ENCODE data around the gene SCNN1G.
"Not testable (repeated sequence)": the region's sequence is repeated elsewhere in the genome, so short reads cannot be mapped to it uniquely, and the experiment has no call there.

Gene SCNN1G, protein sequence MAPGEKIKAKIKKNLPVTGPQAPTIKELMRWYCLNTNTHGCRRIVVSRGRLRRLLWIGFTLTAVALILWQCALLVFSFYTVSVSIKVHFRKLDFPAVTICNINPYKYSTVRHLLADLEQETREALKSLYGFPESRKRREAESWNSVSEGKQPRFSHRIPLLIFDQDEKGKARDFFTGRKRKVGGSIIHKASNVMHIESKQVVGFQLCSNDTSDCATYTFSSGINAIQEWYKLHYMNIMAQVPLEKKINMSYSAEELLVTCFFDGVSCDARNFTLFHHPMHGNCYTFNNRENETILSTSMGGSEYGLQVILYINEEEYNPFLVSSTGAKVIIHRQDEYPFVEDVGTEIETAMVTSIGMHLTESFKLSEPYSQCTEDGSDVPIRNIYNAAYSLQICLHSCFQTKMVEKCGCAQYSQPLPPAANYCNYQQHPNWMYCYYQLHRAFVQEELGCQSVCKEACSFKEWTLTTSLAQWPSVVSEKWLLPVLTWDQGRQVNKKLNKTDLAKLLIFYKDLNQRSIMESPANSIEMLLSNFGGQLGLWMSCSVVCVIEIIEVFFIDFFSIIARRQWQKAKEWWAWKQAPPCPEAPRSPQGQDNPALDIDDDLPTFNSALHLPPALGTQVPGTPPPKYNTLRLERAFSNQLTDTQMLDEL

DNA sequence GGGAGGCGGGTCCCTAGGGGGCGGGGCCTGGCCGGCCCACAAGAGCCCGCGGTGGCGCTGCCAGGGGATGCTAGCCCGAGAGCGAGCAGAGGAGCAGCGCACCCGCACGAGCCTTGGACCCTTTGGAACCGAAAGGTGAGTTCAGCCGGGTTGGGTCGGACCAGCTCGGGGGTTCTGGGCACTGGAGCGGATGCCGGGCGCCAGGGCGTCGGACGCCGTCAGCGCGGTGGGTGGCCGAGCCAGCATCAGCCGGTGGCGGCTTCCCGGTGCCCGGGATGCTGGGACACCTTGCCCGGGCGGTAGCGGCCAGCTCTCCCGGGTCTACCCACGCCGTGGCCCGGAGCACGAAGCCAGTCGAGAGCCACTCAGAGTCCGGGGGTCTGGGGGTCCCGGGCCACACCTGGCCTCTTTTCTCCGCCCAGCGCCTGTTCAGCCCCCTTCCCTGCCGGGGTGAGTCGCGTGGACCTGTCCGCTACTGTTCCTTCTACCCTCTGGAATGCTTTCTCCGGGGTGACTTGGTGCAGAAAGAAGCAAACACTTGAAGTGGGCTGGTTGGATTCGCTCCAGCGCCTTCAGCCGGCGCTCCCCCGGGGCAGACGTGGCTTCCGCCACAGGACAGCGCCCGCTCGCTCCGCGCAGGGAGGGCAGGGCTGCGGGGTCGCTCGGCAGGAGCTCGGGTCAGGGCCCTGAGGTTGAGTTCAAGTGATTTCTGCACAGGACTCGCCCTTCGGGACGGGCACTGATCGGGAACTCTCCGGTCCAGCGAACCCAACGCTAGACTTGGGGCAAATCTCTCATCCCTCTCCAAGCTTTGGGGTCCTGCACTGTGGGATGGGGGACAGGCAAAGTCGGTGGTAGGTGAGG lies at the start of gene SCNN1G:
TSS of gene SCNN1G (plus strand) at position 67 of the 864 bp plus-strand sequence. CDS start 3,527 bp downstream, outside the sequence.
- DNase-seq (ENCODE audit: low read depth): no peak

DNA sequence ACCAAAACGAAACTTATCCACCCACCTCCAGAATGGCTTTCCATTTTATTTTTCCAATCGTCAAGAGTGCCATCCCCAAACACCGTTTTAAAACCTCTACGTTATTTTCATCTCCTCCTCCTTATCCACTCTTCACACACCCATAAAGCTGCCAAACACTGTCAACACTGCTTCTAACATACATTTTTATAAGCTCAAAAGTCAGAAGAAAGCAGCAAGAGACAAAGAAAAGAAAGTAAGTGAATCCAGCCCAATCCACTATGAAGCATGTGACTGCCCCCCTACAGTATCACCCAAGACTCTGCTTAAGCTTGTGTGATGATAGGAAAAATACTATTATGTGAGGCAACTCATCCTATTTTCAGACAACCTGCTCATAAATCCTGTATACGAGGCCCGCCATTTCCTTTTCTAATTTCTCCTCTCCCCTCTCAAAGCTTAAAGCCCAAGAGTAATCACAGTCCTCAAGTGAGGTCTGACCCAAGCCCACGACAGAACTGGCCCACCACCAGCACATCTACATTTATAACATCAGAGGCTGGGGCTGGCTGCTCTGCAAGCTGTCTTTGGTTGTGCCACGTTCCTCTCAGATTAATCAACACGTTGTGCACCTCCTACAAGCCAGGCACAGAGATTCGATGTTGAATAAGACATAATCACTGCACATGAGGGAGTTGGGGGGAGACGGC lies 49.6 kb upstream of the SCNN1G start:
- no peak for DNase-seq (ENCODE audit: low read depth)

DNA sequence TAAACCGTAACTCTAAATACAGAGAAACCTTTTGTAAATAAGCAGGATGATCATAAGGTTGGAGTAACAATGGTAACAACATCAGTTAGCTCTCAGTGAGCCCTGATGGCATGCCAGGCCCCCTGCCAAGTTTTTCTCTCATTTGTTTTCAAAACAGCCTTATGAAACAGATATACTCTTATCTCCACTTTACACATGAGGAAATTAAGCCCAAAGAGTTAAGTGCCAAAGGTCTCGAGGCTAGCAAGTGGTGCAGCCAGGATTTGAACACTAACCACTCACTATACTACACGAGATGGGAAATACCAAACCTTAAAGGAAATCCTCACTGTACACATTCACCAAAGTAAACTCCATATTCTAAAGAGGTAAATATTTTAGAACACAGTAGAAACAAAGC lies 48.3 kb upstream of the SCNN1G start:
- DNase-seq (ENCODE audit: low read depth): no peak

DNA sequence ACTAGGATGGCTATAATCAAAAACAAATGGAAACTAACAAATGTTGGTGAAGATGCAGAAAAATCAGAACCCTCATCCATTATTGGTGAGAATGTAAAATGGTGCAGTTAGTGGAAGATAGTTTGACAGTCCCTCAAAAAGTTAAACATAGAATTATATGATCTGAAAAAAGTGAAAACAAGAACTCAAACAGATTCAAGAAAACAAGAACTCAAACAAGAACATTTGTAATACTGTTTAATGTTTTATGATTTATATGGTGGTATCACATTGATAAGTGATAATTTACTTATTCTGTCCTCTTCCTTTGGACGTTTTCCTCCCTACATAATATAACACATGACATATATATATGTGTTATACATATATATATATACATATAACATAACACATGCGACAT lies 45.3 kb upstream of the SCNN1G start:
- no peak for DNase-seq (ENCODE audit: low read depth)

DNA sequence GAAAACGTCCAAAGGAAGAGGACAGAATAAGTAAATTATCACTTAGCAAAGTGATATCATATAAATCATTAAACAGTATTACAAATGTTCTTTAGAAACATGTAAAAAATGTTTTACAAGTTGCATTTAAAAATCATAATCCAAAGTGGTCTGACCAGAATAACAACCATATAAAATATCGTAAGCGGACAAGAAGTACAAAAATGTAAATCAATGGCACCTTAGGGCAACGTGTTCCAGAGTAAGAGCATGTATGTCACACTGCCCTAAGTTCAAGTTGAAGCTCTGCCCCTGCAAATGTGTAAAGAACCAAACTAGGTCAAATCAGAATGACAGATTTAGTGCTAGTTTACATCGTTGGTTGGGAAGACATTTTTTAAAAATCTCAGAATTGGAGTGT lies 44.7 kb upstream of the SCNN1G start:
- DNase-seq (ENCODE audit: low read depth): no peak

DNA sequence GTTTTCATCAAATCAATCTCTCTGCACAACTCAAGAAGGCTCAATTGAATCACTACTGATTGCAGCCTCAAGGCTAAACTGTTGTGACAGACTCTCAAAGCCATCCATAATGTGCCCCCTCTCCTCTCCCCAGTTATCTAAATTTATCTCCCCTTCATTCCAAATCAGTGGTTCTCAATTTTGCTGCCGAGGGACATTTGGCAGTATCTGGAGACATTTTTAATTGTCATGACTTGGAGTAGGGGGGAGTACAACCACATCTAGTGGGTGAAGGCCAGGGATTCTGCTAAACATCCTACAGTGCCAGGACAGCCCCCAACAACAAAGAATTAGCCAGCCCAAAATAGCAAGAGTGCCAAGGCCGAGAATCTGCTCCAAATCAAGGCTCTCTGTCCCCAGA lies 42.4 kb upstream of the SCNN1G start:
- DNase-seq (ENCODE audit: low read depth): no peak

DNA sequence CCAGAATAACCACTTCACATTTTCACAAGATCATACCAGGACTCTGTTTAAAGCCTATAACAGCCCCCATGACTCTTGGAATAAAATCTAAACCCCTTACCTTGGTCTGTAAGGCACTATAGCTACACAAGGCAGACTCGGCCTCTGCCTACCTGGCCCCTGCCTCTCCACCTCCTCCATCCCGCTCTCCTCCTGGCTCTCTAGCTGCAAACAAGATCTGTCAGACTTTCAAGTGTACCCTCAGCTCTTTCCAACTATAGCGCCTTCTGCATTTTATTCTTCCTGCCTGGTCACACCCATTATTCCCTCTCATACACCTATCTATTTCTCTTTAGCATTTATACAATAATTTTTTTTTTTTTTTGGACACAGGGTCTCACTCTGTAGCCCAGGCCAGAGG lies 41.5 kb upstream of the SCNN1G start:
- DNase-seq (ENCODE audit: low read depth): no peak

DNA sequence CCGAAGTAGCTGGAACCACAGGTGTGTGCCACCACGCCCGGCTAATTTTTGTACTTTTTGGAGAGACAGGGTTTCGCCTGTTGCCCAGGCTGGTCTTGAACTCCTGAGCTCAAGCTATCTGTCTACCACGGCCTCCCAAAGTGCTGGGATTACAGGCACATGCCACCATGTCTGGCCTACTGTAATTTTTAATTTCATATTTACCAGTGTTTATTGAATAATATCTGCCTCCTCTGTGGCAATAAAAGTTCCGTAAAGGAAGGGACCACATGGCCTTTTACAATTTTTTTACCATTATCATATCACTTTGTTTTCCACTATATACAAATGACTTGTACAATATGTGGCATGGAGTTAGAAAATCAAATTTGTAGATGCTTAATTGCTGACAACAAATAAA lies 41.0 kb upstream of the SCNN1G start:
- no peak for DNase-seq (ENCODE audit: low read depth)

DNA sequence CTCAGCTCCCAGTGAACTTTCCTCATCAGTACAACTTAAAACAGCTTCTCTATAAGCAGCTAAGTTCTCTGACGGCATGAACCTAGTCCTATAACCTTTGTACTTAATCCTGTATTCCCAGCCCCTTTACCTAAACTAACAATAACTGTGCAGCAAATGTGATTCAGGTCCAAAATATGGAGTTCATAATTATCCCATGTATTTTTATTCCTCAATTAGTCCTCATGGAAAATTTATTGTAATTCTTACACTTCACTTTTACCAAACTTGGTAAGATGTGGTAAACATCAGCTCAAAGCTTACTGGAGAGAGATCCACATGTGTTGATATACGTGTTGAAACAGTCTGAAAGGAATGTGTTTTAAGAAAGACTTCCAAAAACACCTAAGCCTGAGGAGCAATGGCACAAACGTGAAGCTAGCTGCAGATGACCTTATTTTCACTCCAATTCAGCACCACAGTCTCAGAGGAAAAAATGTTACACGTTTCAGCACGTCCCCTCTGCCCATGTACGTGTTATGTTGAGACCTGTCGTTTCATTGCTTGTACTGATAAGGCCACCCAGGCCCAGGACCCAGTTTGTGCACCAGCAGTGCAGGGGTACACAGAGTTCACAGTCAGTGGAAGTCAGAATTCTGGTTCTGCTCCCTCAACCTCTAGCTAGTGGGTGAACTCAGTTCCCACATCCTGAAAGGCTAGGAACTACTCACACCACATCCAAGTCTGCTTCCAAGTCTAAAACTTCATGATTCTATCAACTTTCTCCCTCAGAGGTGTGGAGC lies 40.4 kb upstream of the SCNN1G start:
- DNase-seq (ENCODE audit: low read depth): no peak

DNA sequence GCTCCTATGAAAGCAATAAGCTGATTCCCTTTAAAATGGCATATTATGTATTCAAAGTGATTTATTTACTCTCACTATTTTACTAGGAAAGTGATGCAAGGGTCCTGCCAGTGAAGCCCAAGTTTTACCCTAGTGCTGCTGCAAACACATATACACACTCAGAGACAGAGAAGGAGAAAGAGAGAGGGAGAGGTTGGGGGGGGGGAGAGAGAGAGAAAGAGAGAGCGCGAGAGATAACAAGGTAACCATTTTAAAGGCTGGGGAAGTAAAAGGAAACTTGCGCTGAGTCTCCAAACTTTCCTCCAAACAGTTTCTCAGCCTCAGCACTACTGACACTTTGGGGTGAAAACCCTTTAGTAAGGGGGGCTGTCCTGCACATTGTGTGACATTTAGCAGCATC lies 39.2 kb upstream of the SCNN1G start:
- no peak for DNase-seq (ENCODE audit: low read depth)

DNA sequence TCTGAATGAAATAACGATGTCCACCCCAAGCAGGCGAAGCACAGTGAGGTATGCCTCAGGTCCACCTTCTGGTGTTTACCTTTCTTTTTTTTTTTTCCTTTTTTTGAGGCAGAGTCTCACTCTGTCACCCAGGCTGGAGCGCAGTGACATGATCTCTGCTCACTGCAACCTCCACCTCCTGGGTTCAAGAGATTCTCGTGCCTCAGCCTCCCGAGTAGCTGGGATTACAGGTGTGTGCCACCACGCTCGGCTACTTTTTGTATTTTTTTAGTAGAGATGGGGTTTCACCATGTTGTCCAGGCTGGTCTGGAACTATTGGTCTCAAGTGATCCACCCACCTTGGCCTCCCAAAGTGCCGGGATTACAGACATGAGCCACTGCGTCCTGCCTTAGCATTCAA lies 38.2 kb upstream of the SCNN1G start:
- not testable (repeated sequence) for DNase-seq (ENCODE audit: low read depth)

DNA sequence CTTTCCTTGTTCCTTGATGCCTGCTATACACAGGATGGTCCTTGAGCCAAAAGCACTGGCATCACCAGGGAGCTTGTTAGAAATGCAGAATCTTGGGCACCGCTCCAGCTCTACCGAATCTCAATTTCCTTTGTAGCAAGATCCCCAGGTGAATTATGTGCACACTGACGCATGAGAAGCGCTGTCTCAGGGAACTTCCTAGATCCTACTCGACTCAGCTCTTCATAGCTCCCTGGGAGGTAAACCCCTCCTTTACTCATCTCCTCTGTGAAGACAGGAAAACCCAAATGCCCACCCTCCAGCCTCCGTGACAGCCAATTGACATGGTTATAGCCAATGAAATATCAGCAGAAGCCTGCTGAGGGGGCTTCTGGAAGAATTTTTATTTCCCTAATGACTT lies 37.4 kb upstream of the SCNN1G start:
- no peak for DNase-seq (ENCODE audit: low read depth)

DNA sequence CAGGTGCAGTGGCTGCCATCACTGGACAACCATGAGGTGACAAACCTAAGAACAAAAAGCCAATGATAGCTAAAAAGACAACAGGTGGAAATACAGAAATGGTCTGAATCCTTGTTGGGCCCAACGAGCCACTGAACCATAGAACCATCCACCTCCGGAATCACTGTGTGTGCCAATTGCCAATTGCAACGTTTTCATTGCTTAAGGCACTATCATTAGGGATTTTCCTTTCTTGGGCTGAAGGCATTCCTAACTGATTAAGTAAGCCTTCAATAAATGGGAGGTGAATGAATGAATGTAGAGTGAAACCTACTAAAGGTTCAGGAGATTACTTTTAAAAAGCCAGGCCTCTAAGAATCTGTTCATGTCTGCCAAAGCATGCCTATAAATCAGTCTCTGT lies 36.9 kb upstream of the SCNN1G start:
- no peak for DNase-seq (ENCODE audit: low read depth)

DNA sequence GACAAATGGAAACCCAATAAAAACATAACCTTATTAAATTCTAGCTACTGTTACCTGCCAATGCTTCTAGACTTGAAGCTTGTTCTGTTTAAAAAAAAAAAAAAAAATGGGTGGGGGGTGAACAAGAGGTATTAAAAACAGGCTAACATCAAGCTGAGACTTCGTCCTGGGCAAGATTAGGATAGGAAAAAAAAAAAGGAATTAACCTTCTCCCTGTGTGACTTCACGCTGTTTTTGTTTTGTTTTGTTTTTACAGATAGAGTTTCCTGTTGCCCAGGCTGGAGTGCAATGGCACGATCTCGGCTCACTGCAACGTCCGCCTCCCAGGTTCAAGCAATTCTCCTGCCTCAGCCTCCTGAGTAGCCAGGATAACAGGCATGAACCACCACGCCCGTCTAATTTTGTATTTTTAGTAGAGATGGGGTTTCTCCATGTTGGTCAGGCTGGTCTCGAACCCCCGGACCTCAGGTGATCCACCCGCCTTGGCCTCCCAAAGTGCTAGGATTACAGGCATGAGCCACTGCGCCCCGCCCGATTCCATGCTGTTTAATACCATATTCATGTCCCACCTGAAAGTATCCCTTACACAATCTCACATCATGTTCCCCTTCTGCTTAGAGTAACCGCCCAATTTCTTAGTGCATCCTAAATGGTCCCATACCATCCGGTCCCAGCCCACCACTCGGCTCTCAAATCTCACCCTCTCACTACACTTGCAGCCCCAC lies 35.5 kb upstream of the SCNN1G start:
- no peak for DNase-seq (ENCODE audit: low read depth)

DNA sequence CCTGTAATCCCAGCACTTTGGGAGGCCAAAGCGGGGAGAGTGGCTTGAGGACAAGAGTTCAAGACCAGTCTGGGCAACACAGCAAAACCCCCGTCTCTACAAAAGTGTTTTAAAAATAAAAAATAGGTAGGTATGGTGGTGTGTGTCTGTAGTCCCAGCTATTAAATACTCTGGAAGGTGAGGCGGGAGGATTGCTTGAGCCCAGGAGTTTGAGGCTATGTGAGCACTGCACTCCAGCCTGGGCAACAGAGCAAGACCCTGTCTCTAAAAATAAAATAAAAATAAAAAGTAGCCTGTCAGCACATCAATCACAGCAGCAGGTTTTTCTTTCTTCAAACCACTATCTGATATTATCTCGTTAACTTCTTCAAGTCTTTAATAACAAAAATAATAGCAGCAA lies 34.9 kb upstream of the SCNN1G start:
- DNase-seq (ENCODE audit: low read depth): no peak

DNA sequence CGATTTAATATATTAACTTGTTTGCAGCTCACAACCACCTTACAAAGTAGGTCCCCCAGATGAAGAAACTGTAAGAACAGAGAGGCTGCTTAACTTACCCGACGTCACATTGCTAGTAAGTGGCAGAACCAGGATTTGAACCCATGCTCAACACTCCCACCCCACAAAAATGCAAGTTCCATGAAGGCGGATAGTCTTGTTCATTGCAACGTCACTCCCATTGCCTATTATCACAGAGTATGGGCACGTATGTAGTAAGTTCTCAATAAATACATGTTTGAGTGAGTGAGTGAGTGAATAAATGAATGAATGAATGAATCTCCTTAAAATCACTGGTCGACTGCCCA lies 34.4 kb upstream of the SCNN1G start:
- DNase-seq (ENCODE audit: low read depth): no peak

DNA sequence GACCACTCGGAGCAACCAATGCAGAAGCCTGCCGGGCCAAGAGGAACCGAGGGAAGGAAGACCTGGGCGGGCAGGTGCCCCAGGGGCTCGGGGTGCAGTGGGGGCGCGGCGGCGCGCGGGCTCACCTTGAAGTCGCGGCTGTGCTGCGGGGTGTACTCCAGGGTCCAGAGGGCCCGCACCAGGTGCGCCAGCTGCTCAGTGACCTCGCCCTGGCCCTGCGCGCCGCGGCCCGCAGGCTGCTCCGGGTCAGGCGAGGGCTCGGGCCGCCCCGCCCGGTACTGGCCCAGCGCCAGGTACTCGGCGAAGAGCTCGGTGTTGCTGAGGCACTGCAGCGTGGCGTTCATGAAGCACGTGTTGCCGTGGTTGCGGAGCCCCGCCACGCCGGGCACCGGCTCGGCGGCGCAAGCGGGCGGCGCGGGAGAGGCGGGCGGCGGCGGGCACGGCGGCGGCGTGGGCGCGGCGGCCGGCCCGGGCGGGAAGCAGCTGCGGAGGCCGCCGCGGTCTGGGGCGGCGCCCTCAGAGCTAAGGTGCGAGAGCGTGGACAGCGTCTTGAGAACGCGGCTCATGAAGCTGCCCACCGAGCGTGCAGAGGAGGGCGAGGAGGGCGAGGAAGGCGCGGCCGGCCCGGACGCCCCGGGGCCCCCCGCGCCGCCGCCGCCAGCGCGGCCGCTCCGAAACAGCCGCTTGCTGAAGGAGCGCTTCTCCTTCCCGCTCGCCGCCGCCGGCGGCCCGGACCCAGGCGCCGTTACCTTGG lies 33.9 kb upstream of the SCNN1G start:
- peak; percentile 34 for DNase-seq (ENCODE audit: low read depth)

DNA sequence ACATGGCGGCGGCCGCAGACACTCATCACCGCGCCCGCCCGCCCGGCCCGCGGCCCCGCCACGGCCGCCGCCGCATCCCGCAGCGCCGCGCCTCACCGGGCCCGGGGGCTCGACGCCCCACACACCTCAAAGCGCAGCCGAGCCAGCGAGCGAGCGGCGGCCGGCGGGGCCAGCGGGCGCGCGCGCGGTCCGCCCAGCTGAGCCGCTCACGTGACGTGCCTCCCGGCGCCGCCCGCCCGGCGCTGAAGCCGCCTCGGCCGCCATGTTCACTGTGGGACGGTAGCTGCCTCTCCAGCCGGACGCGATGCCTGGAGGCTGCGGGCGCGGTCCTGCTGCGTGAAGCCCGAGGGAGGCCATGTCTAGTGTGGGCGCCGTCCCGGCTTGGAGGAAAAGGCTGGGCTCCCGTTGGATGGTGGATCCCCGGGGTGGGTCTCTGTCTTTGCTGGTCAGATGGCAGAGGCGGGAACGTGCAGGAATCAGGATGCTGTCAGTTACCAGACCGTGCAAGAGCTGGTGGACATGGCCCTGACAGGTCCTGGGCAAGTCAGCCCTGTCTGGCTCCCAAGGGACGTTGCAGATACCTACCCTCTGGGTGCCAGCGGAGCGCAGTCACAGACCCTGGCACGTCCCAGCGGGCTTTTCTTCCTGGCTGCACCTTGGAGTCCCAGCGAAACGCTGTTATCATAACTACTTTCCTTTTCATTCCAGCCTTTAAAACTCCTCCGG lies 33.1 kb upstream of the SCNN1G start, which contains the start of gene USP31:
TSS of gene USP31 (minus strand) at position 186 of the 726 bp plus-strand sequence. CDS start at position 4, 182 bp downstream.
- DNase-seq (ENCODE audit: low read depth): peak; percentile 85

DNA sequence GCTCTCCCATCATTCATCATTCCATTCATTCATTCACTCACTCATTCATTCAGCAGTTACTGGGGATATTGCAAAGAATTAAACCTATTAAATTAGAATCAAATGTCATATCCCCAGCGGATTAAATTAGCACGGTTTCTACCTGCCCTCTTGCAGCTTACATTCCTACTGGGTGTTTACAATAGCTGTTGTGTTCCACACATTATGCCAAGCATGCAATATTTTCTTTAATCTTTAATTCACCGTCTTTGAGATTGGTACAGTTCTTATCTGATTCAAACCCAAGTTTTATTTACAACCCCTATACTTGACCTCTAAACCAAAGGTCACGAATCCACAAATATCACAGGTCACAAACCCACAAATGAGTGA lies 32.6 kb upstream of the SCNN1G start:
- no peak for DNase-seq (ENCODE audit: low read depth)
